ENCODE results near the gene SCN2A. TPM values are rescaled to one million over a fixed set of nuclear protein-coding genes. Genes with fewer than 3 reads are reported as not detected.

SCN2A gene
- total and polyA plus RNA-seq, 2 donors (not counting 1 experiment from before 2014, with no cell fraction given) = 0.22 to 0.24 TPM

DNA sequence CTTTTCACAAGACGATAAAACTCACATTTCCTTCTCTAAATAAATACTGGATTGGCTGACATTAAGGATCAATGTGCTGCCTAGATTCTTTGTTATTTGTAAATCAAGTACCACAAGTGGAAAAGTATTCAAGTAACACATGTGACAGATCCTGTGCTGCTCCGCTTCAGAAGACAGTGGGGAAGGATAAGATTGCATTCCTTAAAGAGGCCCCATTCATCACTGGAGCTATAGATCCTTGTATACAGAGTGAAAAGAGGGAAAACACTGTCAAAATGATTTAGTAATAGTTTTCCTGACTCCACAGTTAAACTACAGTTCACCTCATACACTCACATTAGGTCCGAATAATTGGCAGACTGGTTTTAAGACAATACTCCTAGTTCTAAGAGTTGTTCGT is 122.3 kb downstream of the SCN2A start:
- Histone ChIP-seq H3K27me3 (replicated peaks in 1 of 4; ENCODE audit: control extremely low read depth in 1 of 4, control insufficient read depth in 3 of 4, insufficient read depth in 4 of 4, low read length in 3 of 4) (no peaks in the 10 kb centered on the region), H3K27ac (ENCODE audit: low read length in 2 of 2) (no peak overlapping the region), H3K9ac (ENCODE audit: low read length) (no peak overlapping the region), H3K4me3 (ENCODE audit: control extremely low read depth in 1 of 5, extremely low read depth in 1 of 5, insufficient read depth in 1 of 5, low read depth in 2 of 5, low read length in 4 of 5) (no peak overlapping the region), H3K4me2 (replicated peaks; ENCODE audit: low read depth, low read length, poor library complexity, severe bottlenecking) (no peak overlapping the region), H2AFZ (ENCODE audit: insufficient read depth, low read depth, low read length, poor library complexity, severe bottlenecking) (no peak overlapping the region), H3K4me1 (ENCODE audit: control insufficient read depth in 2 of 2, insufficient read depth in 2 of 2, low read length in 2 of 2) (no peaks in the 10 kb centered on the region), H3K36me3 (replicated peaks in 1 of 2; ENCODE audit: control extremely low read depth in 1 of 2, control insufficient read depth in 1 of 2, extremely low read depth in 1 of 2, insufficient read depth in 2 of 2, low read length in 1 of 2) (no peaks in the 10 kb centered on the region), H4K20me1 (ENCODE audit: control insufficient read depth, insufficient read depth, low read length, poor library complexity, severe bottlenecking) (no peaks in the 10 kb centered on the region), H3K9me3 (ENCODE audit: control extremely low read depth in 1 of 3, control insufficient read depth in 2 of 3, insufficient read depth in 1 of 3, low read length in 2 of 3) (no peaks in the 10 kb centered on the region), H3K79me2 (ENCODE audit: control insufficient read depth, insufficient read depth, low read length) (no peaks in the 10 kb centered on the region)
- no CpG with 5 or more reads among the region's 4 CpGs for WGBS (ENCODE audit: insufficient coverage)
- CTCF ChIA-PET = no interaction called here
- no peaks in the 10 kb centered on the region for H3K9me3 Mint-ChIP-seq (ENCODE audit: insufficient read depth)
- POLR2A ChIA-PET = no interaction called here
- no peak overlapping the region for H3K27ac Mint-ChIP-seq
- DNase-seq (no peak), ATAC-seq (ENCODE audit: low read depth) (no peak)
- no peak overlapping the region for H3K4me3 Mint-ChIP-seq
- no peak for TF ChIP-seq EZH2 (IDR thresholded peaks at IDR 0.05; ENCODE audit: borderline replicate concordance, insufficient read depth, low read depth, low read length, poor library complexity, severe bottlenecking)
- TF ChIP-seq, protein P1, sequence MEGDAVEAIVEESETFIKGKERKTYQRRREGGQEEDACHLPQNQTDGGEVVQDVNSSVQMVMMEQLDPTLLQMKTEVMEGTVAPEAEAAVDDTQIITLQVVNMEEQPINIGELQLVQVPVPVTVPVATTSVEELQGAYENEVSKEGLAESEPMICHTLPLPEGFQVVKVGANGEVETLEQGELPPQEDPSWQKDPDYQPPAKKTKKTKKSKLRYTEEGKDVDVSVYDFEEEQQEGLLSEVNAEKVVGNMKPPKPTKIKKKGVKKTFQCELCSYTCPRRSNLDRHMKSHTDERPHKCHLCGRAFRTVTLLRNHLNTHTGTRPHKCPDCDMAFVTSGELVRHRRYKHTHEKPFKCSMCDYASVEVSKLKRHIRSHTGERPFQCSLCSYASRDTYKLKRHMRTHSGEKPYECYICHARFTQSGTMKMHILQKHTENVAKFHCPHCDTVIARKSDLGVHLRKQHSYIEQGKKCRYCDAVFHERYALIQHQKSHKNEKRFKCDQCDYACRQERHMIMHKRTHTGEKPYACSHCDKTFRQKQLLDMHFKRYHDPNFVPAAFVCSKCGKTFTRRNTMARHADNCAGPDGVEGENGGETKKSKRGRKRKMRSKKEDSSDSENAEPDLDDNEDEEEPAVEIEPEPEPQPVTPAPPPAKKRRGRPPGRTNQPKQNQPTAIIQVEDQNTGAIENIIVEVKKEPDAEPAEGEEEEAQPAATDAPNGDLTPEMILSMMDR (IDR thresholded peaks at IDR 0.05) = no peak
- intact Hi-C loops (cut with micrococcal nuclease) = no loop called here
- H3K27me3 Mint-ChIP-seq = no peaks in the 10 kb centered on the region
- no peaks in the 10 kb centered on the region for H3K4me1 Mint-ChIP-seq

DNA sequence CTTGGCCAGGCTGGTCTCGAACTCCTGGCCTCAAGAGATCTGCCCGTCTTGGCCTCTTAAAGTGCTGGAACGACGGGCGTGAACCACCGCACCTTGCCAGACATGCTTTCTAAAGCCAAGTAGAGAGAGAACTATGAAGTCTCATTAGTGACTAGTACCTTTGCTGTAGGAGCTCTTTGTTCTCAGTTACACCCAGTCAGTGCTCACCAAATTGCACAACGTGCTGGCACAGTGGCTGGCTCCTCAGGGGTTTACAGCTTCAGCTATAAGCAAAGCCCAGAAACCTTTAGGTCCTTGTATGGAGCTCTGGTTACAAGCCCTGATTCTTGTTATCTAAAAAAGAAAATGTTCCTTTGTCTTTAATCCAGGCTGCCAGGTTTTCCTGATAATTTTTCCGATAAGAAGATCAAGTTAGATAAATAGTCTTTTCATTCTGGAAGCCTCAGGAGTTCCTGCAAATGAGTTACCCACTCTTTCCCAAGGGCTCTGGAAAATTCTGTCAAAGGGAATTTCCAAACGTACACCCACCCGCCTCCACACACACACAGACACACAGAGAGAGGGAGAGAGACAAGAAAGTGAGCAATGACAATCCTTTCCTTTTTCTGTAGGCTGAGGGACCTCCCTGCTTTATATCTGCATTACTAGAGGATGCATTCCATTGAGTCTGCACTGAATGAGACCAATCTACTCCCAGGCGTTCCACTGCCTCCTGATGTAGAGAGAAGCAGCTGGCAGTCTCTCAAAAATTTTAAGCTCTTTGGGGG is 130.1 kb downstream of the SCN2A start:
- Mint-ChIP-seq H3K27ac (no peak overlapping the region), H3K4me3 (no peak overlapping the region), H3K27me3 (no peaks in the 10 kb centered on the region), H3K4me1 (no peaks in the 10 kb centered on the region), H3K9me3 (ENCODE audit: insufficient read depth) (no peaks in the 10 kb centered on the region)
- H3K4me1 ChIP-seq (ENCODE audit: control insufficient read depth in 2 of 2, insufficient read depth in 2 of 2, low read length in 2 of 2) = no peaks in the 10 kb centered on the region
- no peaks in the 10 kb centered on the region for H3K27me3 ChIP-seq (replicated peaks in 1 of 4; ENCODE audit: control extremely low read depth in 1 of 4, control insufficient read depth in 3 of 4, insufficient read depth in 4 of 4, low read length in 3 of 4)
- DNase-seq (no peak), ATAC-seq (ENCODE audit: low read depth) (no peak)
- H3K4me3 ChIP-seq (ENCODE audit: control extremely low read depth in 1 of 5, extremely low read depth in 1 of 5, insufficient read depth in 1 of 5, low read depth in 2 of 5, low read length in 4 of 5) = no peak overlapping the region
- no peak overlapping the region for H2AFZ ChIP-seq (ENCODE audit: insufficient read depth, low read depth, low read length, poor library complexity, severe bottlenecking)
- H3K4me2 ChIP-seq (replicated peaks; ENCODE audit: low read depth, low read length, poor library complexity, severe bottlenecking) = no peak overlapping the region
- no peak overlapping the region for H3K27ac ChIP-seq (ENCODE audit: low read length in 2 of 2)
- H3K79me2 ChIP-seq (ENCODE audit: control insufficient read depth, insufficient read depth, low read length) = no peaks in the 10 kb centered on the region
- ChIA-PET POLR2A (no interaction called here), CTCF (interaction anchor here (1.0 kb wide), 1 partner anchor 130 kb away, joined by 3 read pairs; the partner anchor contains the start of gene SCN2A)
- intact Hi-C loops (cut with micrococcal nuclease) = no loop called here
- no peak overlapping the region for H3K9ac ChIP-seq (ENCODE audit: low read length)
- no peaks in the 10 kb centered on the region for H3K9me3 ChIP-seq (ENCODE audit: control extremely low read depth in 1 of 3, control insufficient read depth in 2 of 3, insufficient read depth in 1 of 3, low read length in 2 of 3)
- 96% methylated on average over 7 of the region's 11 CpGs for WGBS (ENCODE audit: insufficient coverage)
- TF ChIP-seq EZH2 (IDR thresholded peaks at IDR 0.05; ENCODE audit: borderline replicate concordance, insufficient read depth, low read depth, low read length, poor library complexity, severe bottlenecking) = no peak
- TF ChIP-seq, protein P1 (IDR thresholded peaks at IDR 0.05) = no peak
- H4K20me1 ChIP-seq (ENCODE audit: control insufficient read depth, insufficient read depth, low read length, poor library complexity, severe bottlenecking) = no peaks in the 10 kb centered on the region
- H3K36me3 ChIP-seq (replicated peaks in 1 of 2; ENCODE audit: control extremely low read depth in 1 of 2, control insufficient read depth in 1 of 2, extremely low read depth in 1 of 2, insufficient read depth in 2 of 2, low read length in 1 of 2) = no peaks in the 10 kb centered on the region
